Astrocyte (in vitro differentiated cells and primary cell): ENCODE results near the gene MCRS1.
"Not testable (repeated sequence)": the region's sequence is repeated elsewhere in the genome, so short reads cannot be mapped to it uniquely, and the experiment has no call there.

ENCODE experiments used
- EZH2 ChIP-seq: IDR thresholded peaks from 2 replicates; pipeline ENCODE4 v1.6.1; 2012; ENCODE audit warnings: mild to moderate bottlenecking, low read length, inconsistent platforms; ENCODE audit not compliant: insufficient read depth
- TF ChIP-seq, protein P1 (sequence below): IDR thresholded peaks from 2 replicates; pipeline ENCODE4 v1.5.1; 2011; ENCODE audit warnings: low read depth, mild to moderate bottlenecking, inconsistent platforms, low read length, moderate library complexity; ENCODE audit not compliant: insufficient read depth

DNA sequence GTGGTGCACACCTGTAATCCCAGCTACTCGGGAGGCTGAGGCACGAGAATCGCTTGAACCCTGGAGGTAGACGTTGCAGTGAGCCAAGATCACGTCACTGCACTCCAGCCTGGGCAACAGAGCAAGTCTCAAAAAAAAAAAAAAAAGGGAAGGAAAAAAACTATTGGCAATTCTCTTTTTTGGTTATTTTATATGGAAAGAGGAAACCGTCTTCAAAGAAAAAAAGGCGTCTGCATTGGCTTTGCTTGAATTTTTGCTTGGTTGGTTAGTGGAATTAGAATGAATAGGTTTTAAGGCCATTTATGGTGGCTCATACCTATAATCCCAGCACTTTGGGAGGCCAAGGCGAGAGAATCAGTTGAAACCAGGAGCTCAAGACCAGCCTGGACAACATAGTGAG lies 58.3 kb downstream of the MCRS1 start:
- TF ChIP-seq, protein P1, sequence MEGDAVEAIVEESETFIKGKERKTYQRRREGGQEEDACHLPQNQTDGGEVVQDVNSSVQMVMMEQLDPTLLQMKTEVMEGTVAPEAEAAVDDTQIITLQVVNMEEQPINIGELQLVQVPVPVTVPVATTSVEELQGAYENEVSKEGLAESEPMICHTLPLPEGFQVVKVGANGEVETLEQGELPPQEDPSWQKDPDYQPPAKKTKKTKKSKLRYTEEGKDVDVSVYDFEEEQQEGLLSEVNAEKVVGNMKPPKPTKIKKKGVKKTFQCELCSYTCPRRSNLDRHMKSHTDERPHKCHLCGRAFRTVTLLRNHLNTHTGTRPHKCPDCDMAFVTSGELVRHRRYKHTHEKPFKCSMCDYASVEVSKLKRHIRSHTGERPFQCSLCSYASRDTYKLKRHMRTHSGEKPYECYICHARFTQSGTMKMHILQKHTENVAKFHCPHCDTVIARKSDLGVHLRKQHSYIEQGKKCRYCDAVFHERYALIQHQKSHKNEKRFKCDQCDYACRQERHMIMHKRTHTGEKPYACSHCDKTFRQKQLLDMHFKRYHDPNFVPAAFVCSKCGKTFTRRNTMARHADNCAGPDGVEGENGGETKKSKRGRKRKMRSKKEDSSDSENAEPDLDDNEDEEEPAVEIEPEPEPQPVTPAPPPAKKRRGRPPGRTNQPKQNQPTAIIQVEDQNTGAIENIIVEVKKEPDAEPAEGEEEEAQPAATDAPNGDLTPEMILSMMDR, result not testable (repeated sequence)
- TF ChIP-seq EZH2, result not testable (repeated sequence)
